HG03571 (cell line): Measurements from ENCODE around the gene ZNF408.

Experiments used
- ATAC-seq: cut with Tn5 transposase; IDR thresholded peaks from one replicate; pipeline ENCODE4 v1.9.1; 2021; ENCODE audit not compliant: unreplicated experiment

ZNF408 gene

GRCh38 chr11:46675949-46676348 is 24.9 kb upstream of the ZNF408 start:
- no peak for ATAC-seq

- ATAC-seq, result no peak
Observed at GRCh38 chr11:46676436-46677158, 24.2 kb upstream of the ZNF408 start.

- ATAC-seq, result no peak
Observed at GRCh38 chr11:46677169-46677568, 23.7 kb upstream of the ZNF408 start.

GRCh38 chr11:46677991-46678740 is 22.7 kb upstream of the ZNF408 start:
- no peak for ATAC-seq

GRCh38 chr11:46678741-46679130 is 22.1 kb upstream of the ZNF408 start:
- no peak for ATAC-seq

GRCh38 chr11:46679241-46680163 is 21.3 kb upstream of the ZNF408 start:
- ATAC-seq, result no peak

GRCh38 chr11:46680164-46680760 is 20.6 kb upstream of the ZNF408 start:
- ATAC-seq, result no peak

- ATAC-seq, result no peak
Observed at GRCh38 chr11:46680815-46681214, 20.0 kb upstream of the ZNF408 start.

GRCh38 chr11:46681814-46682213 is 19.0 kb upstream of the ZNF408 start:
- ATAC-seq, result no peak

GRCh38 chr11:46682773-46683752 is 17.8 kb upstream of the ZNF408 start:
- ATAC-seq, result no peak

- ATAC-seq, result no peak
Observed at GRCh38 chr11:46684367-46684766, 16.5 kb upstream of the ZNF408 start.

GRCh38 chr11:46686886-46687795 is 13.7 kb upstream of the ZNF408 start:
- no peak for ATAC-seq

- no peak for ATAC-seq
Observed at GRCh38 chr11:46690702-46691101, 10.1 kb upstream of the ZNF408 start.

GRCh38 chr11:46692450-46692849 is 8.4 kb upstream of the ZNF408 start:
- ATAC-seq, result no peak

GRCh38 chr11:46693597-46694012 is 7.2 kb upstream of the ZNF408 start:
- no peak for ATAC-seq

- no peak for ATAC-seq
Observed at GRCh38 chr11:46694072-46694471, 6.8 kb upstream of the ZNF408 start.

GRCh38 chr11:46694607-46695006 is 6.2 kb upstream of the ZNF408 start:
- no peak for ATAC-seq

GRCh38 chr11:46695345-46696211 is 5.3 kb upstream of the ZNF408 start:
- ATAC-seq, result no peak
